GM23338 (cell line): ENCODE measurements around the gene C1QL4.

Experiments used
- CREB1 ChIP-seq: fragments of 250-450 bp; sonication (Bioruptor Pico); IDR thresholded peaks from 2 replicates; pipeline ENCODE4 v1.5.0; 2020; ENCODE audit warnings: low read depth, mild to moderate bottlenecking, moderate library complexity
- CTCF ChIP-seq, 2 experiments: fragments of 200-600 bp in 1 of 2; sonication (generic) in 1 of 2; conservative IDR thresholded peaks; 2 replicates each; pipeline versions ENCODE4 v1.5.1 to v1.6.1; 2016 to 2017; ENCODE audit warnings: antibody characterized with exemption in 2 of 2, low read depth in 2 of 2, mild to moderate bottlenecking in 2 of 2, moderate library complexity in 1 of 2
- ETS1 ChIP-seq: IDR thresholded peaks from 2 replicates; pipeline ENCODE4 v1.6.1; 2016; ENCODE audit warnings: antibody characterized with exemption
- EZH2 ChIP-seq: fragments of 200-600 bp; sonication (generic); IDR thresholded peaks from one replicate; pipeline ENCODE4 v1.8.0; 2017; ENCODE audit warnings: antibody characterized with exemption, mild to moderate bottlenecking, low read depth; ENCODE audit not compliant: unreplicated experiment
- EZH2phosphoT487 ChIP-seq: fragments of 200-600 bp; sonication (generic); IDR thresholded peaks from one replicate; pipeline ENCODE4 v1.8.1; 2018; ENCODE audit warnings: antibody characterized with exemption; ENCODE audit not compliant: unreplicated experiment
- JUNB ChIP-seq: IDR thresholded peaks from one replicate; pipeline ENCODE4 v1.6.1; 2016; ENCODE audit warnings: antibody characterized with exemption; ENCODE audit not compliant: unreplicated experiment
- NANOG ChIP-seq: IDR thresholded peaks from 2 replicates; pipeline ENCODE4 v1.6.1; 2016; ENCODE audit warnings: antibody characterized with exemption, borderline replicate concordance
- POLR2AphosphoS5 ChIP-seq: IDR thresholded peaks from 2 replicates; pipeline ENCODE4 v1.6.1; 2016; ENCODE audit warnings: antibody characterized with exemption, low read depth
- STAT1 ChIP-seq: IDR thresholded peaks from one replicate; pipeline ENCODE4 v1.6.1; 2016; ENCODE audit warnings: antibody characterized with exemption; ENCODE audit not compliant: unreplicated experiment
- ZNF114 ChIP-seq: fragments of 250-450 bp; sonication (Bioruptor Pico); IDR thresholded peaks from 2 replicates; pipeline ENCODE4 v1.5.0; 2020; ENCODE audit warnings: mild to moderate bottlenecking, moderate library complexity
- ZNF462 ChIP-seq: fragments of 250-450 bp; sonication (Bioruptor Pico); IDR thresholded peaks from 2 replicates; pipeline ENCODE4 v1.5.0; 2020; ENCODE audit warnings: mild to moderate bottlenecking, moderate library complexity
- TF ChIP-seq, protein P1 (sequence below): IDR thresholded peaks from one replicate; pipeline ENCODE4 v1.6.1; 2018; ENCODE audit warnings: antibody characterized with exemption; ENCODE audit not compliant: unreplicated experiment

- TF ChIP-seq POLR2AphosphoS5: no peak
- peak; percentile 20 to 45; a peak in 2 of 4 replicates for TF ChIP-seq CTCF (conservative IDR thresholded peaks at IDR 0.05; ENCODE audit: low read depth in 2 of 2)
- TF ChIP-seq EZH2: no peak
- no peak for TF ChIP-seq CREB1 (CRISPR knock-in tag)
- no peak for TF ChIP-seq EZH2phosphoT487
- TF ChIP-seq, protein P1, sequence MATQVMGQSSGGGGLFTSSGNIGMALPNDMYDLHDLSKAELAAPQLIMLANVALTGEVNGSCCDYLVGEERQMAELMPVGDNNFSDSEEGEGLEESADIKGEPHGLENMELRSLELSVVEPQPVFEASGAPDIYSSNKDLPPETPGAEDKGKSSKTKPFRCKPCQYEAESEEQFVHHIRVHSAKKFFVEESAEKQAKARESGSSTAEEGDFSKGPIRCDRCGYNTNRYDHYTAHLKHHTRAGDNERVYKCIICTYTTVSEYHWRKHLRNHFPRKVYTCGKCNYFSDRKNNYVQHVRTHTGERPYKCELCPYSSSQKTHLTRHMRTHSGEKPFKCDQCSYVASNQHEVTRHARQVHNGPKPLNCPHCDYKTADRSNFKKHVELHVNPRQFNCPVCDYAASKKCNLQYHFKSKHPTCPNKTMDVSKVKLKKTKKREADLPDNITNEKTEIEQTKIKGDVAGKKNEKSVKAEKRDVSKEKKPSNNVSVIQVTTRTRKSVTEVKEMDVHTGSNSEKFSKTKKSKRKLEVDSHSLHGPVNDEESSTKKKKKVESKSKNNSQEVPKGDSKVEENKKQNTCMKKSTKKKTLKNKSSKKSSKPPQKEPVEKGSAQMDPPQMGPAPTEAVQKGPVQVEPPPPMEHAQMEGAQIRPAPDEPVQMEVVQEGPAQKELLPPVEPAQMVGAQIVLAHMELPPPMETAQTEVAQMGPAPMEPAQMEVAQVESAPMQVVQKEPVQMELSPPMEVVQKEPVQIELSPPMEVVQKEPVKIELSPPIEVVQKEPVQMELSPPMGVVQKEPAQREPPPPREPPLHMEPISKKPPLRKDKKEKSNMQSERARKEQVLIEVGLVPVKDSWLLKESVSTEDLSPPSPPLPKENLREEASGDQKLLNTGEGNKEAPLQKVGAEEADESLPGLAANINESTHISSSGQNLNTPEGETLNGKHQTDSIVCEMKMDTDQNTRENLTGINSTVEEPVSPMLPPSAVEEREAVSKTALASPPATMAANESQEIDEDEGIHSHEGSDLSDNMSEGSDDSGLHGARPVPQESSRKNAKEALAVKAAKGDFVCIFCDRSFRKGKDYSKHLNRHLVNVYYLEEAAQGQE: no peak
- no peak for TF ChIP-seq NANOG
- no peak for TF ChIP-seq JUNB
- TF ChIP-seq ZNF114 (CRISPR knock-in tag): no peak
- no peak for TF ChIP-seq ETS1
- TF ChIP-seq ZNF462 (CRISPR knock-in tag): no peak
- no peak for TF ChIP-seq STAT1
Measured at GRCh38 chr12:49369411-49370145, 32.6 kb upstream of the C1QL4 start.
